ENCODE measurements around the gene DPM2.

DNA sequence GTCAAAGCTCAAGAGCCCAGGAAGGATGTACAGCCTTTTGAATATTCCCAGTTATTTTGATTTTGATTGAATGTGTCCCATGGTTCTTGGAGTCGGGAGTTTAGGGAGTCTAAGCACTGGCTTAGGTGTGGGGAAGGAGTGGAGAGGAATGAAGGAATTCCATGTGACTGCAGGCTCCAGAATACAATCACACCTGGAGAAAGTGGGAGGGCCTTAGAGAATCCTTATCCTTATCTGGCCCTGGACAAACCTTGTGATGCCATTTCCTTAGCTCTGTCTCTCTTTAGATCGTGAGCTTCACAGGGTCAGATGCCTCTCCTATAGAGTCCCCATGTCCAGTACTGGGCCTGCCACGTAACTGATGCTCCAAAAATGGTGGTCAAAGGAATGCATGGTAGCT, 47.4 kb upstream of the DPM2 start:
- TF ChIP-seq POLR2A (IDR thresholded peaks at IDR 0.05) = no peak
- TF ChIP-seq, protein P1, sequence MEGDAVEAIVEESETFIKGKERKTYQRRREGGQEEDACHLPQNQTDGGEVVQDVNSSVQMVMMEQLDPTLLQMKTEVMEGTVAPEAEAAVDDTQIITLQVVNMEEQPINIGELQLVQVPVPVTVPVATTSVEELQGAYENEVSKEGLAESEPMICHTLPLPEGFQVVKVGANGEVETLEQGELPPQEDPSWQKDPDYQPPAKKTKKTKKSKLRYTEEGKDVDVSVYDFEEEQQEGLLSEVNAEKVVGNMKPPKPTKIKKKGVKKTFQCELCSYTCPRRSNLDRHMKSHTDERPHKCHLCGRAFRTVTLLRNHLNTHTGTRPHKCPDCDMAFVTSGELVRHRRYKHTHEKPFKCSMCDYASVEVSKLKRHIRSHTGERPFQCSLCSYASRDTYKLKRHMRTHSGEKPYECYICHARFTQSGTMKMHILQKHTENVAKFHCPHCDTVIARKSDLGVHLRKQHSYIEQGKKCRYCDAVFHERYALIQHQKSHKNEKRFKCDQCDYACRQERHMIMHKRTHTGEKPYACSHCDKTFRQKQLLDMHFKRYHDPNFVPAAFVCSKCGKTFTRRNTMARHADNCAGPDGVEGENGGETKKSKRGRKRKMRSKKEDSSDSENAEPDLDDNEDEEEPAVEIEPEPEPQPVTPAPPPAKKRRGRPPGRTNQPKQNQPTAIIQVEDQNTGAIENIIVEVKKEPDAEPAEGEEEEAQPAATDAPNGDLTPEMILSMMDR (IDR thresholded peaks at IDR 0.05) = no peak

Measured in thyroid gland (tissue), 4 donors.